ENCODE measurements around the gene PXDC1.

- TF ChIP-seq, protein P1, sequence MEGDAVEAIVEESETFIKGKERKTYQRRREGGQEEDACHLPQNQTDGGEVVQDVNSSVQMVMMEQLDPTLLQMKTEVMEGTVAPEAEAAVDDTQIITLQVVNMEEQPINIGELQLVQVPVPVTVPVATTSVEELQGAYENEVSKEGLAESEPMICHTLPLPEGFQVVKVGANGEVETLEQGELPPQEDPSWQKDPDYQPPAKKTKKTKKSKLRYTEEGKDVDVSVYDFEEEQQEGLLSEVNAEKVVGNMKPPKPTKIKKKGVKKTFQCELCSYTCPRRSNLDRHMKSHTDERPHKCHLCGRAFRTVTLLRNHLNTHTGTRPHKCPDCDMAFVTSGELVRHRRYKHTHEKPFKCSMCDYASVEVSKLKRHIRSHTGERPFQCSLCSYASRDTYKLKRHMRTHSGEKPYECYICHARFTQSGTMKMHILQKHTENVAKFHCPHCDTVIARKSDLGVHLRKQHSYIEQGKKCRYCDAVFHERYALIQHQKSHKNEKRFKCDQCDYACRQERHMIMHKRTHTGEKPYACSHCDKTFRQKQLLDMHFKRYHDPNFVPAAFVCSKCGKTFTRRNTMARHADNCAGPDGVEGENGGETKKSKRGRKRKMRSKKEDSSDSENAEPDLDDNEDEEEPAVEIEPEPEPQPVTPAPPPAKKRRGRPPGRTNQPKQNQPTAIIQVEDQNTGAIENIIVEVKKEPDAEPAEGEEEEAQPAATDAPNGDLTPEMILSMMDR (conservative IDR thresholded peaks at IDR 0.05; ENCODE audit: low read depth in 2 of 2), result no peak
- TF ChIP-seq CREB1 (CRISPR knock-in tag; IDR thresholded peaks at IDR 0.05; ENCODE audit: low read depth), result no peak
- TF ChIP-seq ZNF331 (CRISPR knock-in tag; IDR thresholded peaks at IDR 0.05; ENCODE audit: low read depth), result no peak
- TF ChIP-seq POLR2AphosphoS5 (IDR thresholded peaks at IDR 0.05; ENCODE audit: low read depth), result no peak
- TF ChIP-seq EZH2 (IDR thresholded peaks at IDR 0.05; ENCODE audit: low read depth, unreplicated experiment), result no peak
- TF ChIP-seq, protein P2, sequence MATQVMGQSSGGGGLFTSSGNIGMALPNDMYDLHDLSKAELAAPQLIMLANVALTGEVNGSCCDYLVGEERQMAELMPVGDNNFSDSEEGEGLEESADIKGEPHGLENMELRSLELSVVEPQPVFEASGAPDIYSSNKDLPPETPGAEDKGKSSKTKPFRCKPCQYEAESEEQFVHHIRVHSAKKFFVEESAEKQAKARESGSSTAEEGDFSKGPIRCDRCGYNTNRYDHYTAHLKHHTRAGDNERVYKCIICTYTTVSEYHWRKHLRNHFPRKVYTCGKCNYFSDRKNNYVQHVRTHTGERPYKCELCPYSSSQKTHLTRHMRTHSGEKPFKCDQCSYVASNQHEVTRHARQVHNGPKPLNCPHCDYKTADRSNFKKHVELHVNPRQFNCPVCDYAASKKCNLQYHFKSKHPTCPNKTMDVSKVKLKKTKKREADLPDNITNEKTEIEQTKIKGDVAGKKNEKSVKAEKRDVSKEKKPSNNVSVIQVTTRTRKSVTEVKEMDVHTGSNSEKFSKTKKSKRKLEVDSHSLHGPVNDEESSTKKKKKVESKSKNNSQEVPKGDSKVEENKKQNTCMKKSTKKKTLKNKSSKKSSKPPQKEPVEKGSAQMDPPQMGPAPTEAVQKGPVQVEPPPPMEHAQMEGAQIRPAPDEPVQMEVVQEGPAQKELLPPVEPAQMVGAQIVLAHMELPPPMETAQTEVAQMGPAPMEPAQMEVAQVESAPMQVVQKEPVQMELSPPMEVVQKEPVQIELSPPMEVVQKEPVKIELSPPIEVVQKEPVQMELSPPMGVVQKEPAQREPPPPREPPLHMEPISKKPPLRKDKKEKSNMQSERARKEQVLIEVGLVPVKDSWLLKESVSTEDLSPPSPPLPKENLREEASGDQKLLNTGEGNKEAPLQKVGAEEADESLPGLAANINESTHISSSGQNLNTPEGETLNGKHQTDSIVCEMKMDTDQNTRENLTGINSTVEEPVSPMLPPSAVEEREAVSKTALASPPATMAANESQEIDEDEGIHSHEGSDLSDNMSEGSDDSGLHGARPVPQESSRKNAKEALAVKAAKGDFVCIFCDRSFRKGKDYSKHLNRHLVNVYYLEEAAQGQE (IDR thresholded peaks at IDR 0.05; ENCODE audit: unreplicated experiment), result no peak
- TF ChIP-seq, protein P3, sequence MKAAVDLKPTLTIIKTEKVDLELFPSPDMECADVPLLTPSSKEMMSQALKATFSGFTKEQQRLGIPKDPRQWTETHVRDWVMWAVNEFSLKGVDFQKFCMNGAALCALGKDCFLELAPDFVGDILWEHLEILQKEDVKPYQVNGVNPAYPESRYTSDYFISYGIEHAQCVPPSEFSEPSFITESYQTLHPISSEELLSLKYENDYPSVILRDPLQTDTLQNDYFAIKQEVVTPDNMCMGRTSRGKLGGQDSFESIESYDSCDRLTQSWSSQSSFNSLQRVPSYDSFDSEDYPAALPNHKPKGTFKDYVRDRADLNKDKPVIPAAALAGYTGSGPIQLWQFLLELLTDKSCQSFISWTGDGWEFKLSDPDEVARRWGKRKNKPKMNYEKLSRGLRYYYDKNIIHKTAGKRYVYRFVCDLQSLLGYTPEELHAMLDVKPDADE (IDR thresholded peaks at IDR 0.05), result no peak
- TF ChIP-seq EZH2phosphoT487 (IDR thresholded peaks at IDR 0.05; ENCODE audit: unreplicated experiment), result no peak
- no peak for TF ChIP-seq JUNB (IDR thresholded peaks at IDR 0.05; ENCODE audit: unreplicated experiment)
- no peak for TF ChIP-seq STAT1 (IDR thresholded peaks at IDR 0.05; ENCODE audit: unreplicated experiment)
- no peak for TF ChIP-seq ZNF114 (CRISPR knock-in tag; IDR thresholded peaks at IDR 0.05)
- no peak for TF ChIP-seq NANOG (IDR thresholded peaks at IDR 0.05; ENCODE audit: borderline replicate concordance)
- TF ChIP-seq ZNF462 (CRISPR knock-in tag; IDR thresholded peaks at IDR 0.05), result no peak
Measured at GRCh38 chr6:3722785-3723184, 28.7 kb downstream of the PXDC1 start.
